Posterior cingulate gyrus (tissue), 11 donors: Measurements from ENCODE around the gene GIMAP8.

Source experiments
- DNase-seq, 10 donors: peaks; one replicate each; pipeline versions ENCODE4 v3.0.0 to v3.0.0-alpha.2; 2020 to 2021; ENCODE audit warnings: mixed read lengths in 3 of 10
- intact Hi-C: fragments of 100-400 bp; cut with DNase I; formaldehyde crosslinking; loops from one replicate; pipeline ENCODE4 v1.15.1; 2023

The GIMAP8 gene

DNA sequence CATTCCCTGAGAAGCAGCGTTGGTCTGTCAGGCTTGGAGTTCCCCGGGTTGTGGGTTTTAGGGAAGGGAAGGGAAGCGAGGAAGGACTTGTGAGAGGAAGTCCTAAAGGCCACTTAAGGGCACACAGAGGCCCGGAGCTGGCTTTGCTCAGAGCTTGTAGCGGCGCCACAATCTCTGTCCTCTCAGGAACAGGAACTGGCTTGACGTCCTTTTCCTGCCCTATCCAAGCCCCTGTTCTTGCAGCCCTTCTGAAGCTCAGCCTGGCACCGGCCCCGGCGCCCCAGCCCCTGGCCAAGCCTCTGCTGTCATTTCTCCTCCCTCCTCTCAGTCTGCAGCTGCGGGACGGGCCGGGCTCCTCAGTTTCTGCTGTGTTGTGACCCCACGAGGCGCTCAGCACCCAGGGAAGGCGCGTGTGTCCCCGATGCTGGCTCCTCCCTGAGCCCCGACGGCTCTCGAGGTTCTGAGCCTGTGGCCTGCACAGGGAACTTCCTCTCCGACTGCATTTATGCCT lies at the start of gene GIMAP8:
Gene GIMAP8 (plus strand): TSS at position 140 of the 511 bp plus-strand sequence. CDS start 16,069 bp downstream, outside the sequence.
- intact Hi-C loops: loop anchor here (10.0 kb wide), 1 partner anchor 114 kb away; the partner anchor contains the start of gene GIMAP4
- peak in 2 of 10 donors; percentile 66 to 88 for DNase-seq

DNA sequence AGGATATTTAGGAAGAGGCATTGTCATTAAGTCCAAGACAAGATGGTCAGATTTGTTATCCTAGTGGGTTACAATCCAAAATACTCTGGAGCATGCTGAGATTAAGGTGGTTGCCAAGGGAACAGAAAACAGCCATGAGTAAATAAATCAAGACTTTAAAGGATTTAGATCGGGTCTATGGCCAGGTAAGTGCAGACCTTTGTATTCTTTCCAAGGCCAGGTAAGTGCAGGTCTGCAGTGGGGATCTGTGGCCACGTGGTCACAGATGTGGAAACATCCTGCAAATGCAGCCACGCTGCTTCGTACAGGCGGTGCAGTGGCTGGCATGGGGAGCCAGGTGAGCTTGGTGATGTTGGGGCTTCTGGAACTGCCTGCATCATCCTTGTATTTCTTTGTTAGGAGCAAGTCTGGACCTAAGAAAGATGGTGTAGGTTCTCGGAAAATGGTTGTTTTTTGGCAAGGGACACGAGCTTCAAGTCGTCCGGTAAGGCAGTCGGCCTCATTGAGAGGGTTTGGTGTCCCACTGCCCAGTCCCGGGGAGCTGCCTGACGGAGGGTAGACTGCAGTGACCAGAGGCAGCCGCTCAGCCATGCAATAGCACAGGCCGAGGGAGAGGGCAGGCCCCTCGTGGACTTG lies 49.5 kb upstream of the GIMAP8 start:
- DNase-seq: peak in 2 of 10 donors; percentile 22 to 32
- intact Hi-C loops: no loop called here

GRCh38 chr7:150401424-150401790 lies 49.0 kb upstream of the GIMAP8 start:
- DNase-seq: peak in 1 of 10 donors; percentile 44
- intact Hi-C loops: no loop called here

DNA sequence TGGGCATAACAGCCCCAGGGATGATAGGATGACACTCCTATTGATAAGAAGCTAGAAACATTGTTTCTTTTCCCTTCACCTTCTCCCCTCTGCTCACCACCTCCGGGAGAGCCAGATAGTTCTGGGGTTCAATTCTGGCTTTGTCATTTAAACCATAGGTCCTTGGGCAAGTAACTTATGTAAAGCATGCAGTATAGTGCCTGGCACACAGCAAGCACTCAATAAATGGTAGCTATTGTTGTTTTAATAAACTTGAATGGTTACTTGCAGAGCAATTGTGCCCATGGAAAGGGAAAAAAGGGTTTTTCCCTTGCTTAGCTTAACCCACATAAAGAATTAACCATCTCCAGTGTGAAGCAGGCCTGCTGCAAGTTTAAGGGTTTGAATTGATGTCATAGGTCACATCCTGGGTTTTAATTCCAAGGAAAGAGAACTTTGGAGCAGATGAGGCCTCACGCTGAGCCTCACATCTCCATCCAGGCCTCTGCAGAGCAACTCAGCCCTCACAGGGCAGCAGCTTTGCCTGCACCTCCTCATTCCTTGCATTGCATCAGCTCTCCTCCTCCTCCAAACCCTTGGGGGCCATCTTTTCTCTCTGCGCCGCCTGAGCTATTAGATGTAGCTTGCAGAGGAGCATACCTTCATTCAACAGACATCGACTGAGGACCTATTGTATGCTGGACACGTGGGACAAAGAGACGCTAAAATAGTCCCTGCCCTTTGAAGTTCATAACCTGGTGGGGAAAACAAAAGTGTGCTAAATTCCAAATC lies 48.4 kb upstream of the GIMAP8 start:
- intact Hi-C loops: no loop called here
- DNase-seq: peak in 1 of 10 donors; percentile 28

GRCh38 chr7:150402671-150403321 lies 47.6 kb upstream of the GIMAP8 start:
- DNase-seq: peak in 2 of 10 donors; percentile 44 to 70
- intact Hi-C loops: no loop called here

DNA sequence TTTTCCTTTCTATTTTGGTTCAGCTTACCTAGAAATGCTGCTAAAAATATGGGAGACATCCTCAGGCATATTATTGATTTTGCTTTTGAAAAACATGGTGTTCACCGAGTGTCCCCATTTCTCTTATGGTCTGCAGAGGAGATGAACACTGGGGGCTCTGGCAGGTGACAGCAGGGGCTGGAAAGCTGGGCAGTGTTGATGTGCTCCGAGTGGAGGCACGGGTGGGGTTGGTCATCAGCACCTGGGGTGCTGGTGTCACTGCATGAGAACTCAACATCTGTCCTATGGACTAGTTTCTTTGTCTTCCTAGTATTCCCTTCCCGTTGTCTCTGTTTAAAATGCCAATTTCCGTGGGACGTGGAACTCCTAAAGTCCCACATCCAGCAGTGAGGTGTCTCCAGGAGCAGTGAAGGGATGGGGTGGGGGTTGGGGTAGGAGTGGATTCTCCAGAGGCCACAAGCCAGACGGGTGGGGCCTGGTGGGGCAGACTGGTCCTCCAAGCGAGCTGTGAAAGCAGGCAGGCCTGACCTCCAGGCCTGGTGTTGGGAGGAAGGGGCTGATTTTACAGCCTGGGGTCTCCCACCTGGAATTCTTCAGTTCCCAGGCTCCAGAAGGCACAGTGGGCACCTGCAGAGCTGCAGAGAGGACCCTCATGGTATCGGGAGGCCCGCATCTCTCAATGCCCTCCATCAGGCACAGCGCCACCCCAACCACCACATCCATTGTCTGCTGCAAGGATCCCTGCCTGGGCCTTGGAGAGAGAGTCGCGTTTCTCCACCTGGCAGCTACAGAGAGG lies 46.9 kb upstream of the GIMAP8 start:
- intact Hi-C loops: no loop called here
- DNase-seq: peak in 1 of 10 donors; percentile 61

- DNase-seq: peak in 1 of 10 donors; percentile 67
- intact Hi-C loops: no loop called here
These were observed 46.1 kb upstream of the GIMAP8 start for GRCh38 chr7:150404172-150404804.

DNA sequence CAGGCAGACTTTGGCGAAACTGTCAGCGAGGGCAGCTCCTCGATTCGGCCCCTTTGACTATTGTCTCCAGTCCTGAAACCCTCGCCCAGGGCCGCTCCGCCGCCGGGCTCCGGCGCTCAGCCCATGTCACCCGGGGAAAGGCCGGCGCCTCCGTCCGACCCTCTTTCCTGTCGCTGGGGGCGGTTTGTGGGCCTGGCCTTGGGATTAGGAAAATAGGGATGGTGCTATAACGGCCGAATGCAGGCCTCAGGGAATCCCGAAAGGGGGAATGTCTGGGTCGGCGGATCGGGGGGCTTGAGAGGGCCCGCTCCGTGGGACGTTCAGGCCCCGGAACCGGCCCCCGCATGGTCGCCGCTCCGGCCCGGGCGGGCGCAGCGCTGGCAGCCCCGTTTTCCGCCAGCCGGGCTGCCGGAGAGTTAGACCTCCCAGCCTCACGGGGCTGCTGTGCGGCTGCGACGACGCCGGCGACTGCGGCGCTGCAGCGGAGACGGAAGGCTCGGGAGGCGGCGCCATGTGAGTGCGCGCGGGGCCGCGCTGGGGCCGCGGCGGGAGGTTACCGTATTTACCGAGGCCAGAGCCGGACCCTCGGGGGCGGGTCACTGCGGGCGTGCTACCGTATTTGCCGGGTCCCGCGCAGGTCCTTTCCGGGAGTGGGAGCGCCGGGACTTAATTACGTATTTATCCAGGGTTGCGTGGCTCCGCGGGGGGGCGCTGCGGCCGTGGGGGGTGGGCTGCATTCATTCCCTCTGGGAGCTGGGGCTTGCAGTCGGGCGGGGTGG lies 45.4 kb upstream of the GIMAP8 start:
- intact Hi-C loops: no loop called here
- peak; percentile 77 to 98 (median 90) for DNase-seq

DNA sequence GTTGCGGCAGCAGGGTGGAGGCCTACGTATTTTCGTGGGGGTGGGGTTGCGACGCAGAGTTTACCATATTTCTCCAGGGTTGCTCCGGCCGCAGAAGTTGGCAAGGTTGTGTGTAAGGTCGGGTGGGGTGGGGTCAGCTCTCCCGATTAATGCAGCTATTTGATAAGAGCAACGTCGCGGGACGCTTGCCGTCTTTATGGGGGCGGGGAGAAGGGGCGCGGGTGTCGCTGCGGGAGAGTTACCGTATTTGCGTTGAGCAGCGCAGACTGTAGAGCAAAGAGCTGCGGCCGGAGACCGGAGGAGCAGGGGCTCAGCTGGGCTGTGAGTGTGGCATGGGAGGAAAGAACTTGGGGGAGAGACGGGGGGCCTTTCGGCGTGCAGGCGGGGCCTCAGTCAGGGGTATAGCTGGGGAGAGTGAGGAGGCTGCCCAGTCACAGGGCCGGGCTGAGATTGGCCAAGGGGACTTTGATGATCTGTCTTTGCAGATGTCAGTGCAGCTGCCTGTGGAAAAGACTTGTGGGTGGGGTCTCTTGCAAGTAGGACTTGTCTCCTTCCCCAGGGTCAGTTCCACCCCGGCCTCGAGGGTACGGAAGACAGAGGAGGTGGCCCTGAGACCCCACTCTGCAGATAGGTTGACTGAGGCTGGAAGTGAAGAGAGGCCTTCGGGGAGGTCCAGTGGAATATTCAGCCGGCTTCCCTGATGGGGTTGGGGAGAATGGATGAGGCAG lies 44.7 kb upstream of the GIMAP8 start:
- intact Hi-C loops: no loop called here
- peak in 7 of 10 donors; percentile 38 to 86 (median 46) for DNase-seq

- peak in 1 of 10 donors; percentile 80 for DNase-seq
- intact Hi-C loops: no loop called here
These were observed 44.2 kb upstream of the GIMAP8 start for GRCh38 chr7:150406312-150406566.

- DNase-seq: peak in 1 of 10 donors; percentile 47
- intact Hi-C loops: no loop called here
These were observed 43.6 kb upstream of the GIMAP8 start for GRCh38 chr7:150406567-150407421.

- intact Hi-C loops: no loop called here
These were observed 42.6 kb upstream of the GIMAP8 start for GRCh38 chr7:150407588-150408392.

GRCh38 chr7:150408393-150409299 lies 41.8 kb upstream of the GIMAP8 start:
- intact Hi-C loops: no loop called here
- DNase-seq: peak in 1 of 10 donors; percentile 26

More at GRCh38 chr7:150407588-150408392, 42.6 kb upstream of the GIMAP8 start:
- DNase-seq: peak in 2 of 10 donors; percentile 64 to 82

DNA sequence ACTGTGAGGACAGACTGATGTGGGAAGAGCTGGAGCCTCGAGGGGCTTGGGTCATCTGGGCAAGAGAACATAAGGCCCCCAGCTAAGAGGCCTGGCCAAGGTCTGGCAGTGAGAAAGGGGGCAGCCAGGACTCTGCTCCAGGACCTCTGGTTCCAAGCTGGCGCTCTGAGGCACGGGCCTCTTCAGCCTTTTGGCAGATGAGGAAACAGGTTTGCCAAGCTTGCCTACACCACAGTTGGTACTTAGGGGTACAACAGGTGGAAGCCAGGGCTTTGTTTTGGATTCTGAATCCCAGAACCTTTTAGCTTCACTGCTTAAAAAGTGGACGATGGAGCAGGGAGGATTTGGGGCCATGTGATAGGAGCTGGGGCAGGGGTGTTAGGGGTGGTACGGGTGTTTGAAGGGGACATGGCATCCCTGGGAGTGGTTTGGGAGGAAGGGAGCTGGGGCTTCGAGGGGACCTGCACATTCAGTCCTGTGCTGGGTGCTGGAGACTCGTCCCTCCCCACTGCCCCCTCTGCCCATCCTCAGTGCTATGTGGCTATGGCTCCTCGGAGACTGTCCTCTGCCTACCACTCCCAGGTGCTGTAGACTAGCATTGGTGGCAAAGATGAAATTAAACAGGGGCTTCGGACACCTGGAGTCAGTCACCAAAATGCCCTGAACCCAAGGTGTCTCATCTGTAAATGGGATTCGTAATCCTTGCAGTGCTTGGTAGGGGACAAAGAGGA lies 41.0 kb upstream of the GIMAP8 start:
- intact Hi-C loops: no loop called here
- peak in 1 of 10 donors; percentile 66 for DNase-seq

GRCh38 chr7:150410131-150410530 lies 40.3 kb upstream of the GIMAP8 start:
- peak in 1 of 10 donors; percentile 81 for DNase-seq
- intact Hi-C loops: no loop called here
